Pancreas (tissue), 10 donors: ENCODE measurements around the gene ARID5B. TPM values are rescaled to one million over a fixed set of nuclear protein-coding genes. Genes with fewer than 3 reads are reported as not detected.
A peak's percentile ranks its signal among the peaks of the same experiment; 100 is the strongest.

ENCODE experiments used
- ATAC-seq, 4 donors: fragments of 200-7000 bp; cut with Tn5 transposase; one replicate each; pipeline versions ENCODE4 v1.8.0 to v1.9.1; 2020; ENCODE audit warnings: mild to moderate bottlenecking in 4 of 4, moderate library complexity in 4 of 4
- DNase-seq, 6 donors: peaks; one replicate each; pipeline ENCODE4 v3.0.0-alpha.2; 2020
- FAIRE-seq: peaks from 2 replicates; lab custom pipeline; 2012; peaks lifted over from hg19 to GRCh38; lab: Jason Lieb, UNC
- H3K27ac ChIP-seq, 4 donors: fragments of 200-600 bp; sonication (generic); 1 replicate in 3 of 4; 2 replicates in 1 of 4; pipeline versions ENCODE4 v1.5.0 to v1.8.0; 2020
- H3K27me3 ChIP-seq, 4 donors: fragments of 200-600 bp; one replicate each; pipeline ENCODE4 v1.8.0; 2021
- H3K36me3 ChIP-seq, 3 donors: fragments of 200-600 bp; sonication (generic) in 1 of 3; one replicate each; pipeline versions ENCODE4 v1.5.0 to v1.8.0; 2020 to 2021
- H3K4me1 ChIP-seq, 3 donors: fragments of 200-600 bp; one replicate each; pipeline ENCODE4 v1.8.0; 2021
- H3K4me3 ChIP-seq, 4 donors: fragments of 200-600 bp; sonication (generic) in 2 of 4; one replicate each; pipeline versions ENCODE4 v1.5.0 to v1.8.0; 2020 to 2021
- H3K9me3 ChIP-seq, 4 donors: fragments of 200-600 bp; one replicate each; pipeline ENCODE4 v1.8.0; 2021
- WGBS, 2 donors: extraction: QIAGEN DNeasy Blood & Tissue Kit; methylation state at CpG; one replicate each; pipeline ENCODE4 v1.1.7; 2013; 5-methylcytosine and 5-hydroxymethylcytosine counted together
- intact Hi-C, 3 donors: fragments of 100-400 bp; cut with DNase I; formaldehyde crosslinking; loops; one replicate each; pipeline versions ENCODE4 v1.11.1 to v1.14.2; 2022
- polyA plus RNA-seq, 2 donors: library from polyadenylated mRNA; stranded (reverse); fragments of 200-250 nt; gene quantifications; one replicate each; pipeline ENCODE4 v1.2.3, GENCODE V29; 2013
- total RNA-seq, 6 donors: library from RNA; stranded (reverse); fragmentation: NEBNext Ultra II Directional in 4 of 6; extraction: Animal tissue kit (Norgen Biotek cat#: 25700) in 4 of 6; gene quantifications; one replicate each; pipeline versions ENCODE4 v1.2.1 to v1.2.4, GENCODE V29; 2021 to 2023
- TF ChIP-seq, protein P1 (sequence below), 4 donors: fragments of 200-600 bp; sonication (generic) in 3 of 4; IDR thresholded peaks; one replicate each; pipeline versions ENCODE4 v1.5.0 to v1.8.0; 2021; ENCODE audit warnings: antibody characterized with exemption in 4 of 4
- donor health status: healthy with polysubstance abuse.
- donor health status: DM: no; HTN: no; CAD: no; lungs with moderate emphysema.
- donor health status: DM: no; HTN: no; CAD: no.
- donor health status: control.
- donor health status: control.
- donor health status: Bipolar disorder and iron deficiency.
- donor health status: DM: yes; HTN: yes; CAD: no.
- donor health status: DM: no; HTN: no; CAD: no.
- donor health status: DM: no; HTN: no; CAD: no.
- donor health status: DM: yes; HTN: yes; CAD: no.

Gene ARID5B
- total and polyA plus RNA-seq, 8 donors, result 2.6 to 13.0 (median 5.0) TPM

GRCh38 chr10:62067560-62067959, 166.1 kb downstream of the ARID5B start:
- 91 to 92% methylated on average over 1 of the region's 1 CpG for WGBS, 2 donors
- no peak for FAIRE-seq

DNA sequence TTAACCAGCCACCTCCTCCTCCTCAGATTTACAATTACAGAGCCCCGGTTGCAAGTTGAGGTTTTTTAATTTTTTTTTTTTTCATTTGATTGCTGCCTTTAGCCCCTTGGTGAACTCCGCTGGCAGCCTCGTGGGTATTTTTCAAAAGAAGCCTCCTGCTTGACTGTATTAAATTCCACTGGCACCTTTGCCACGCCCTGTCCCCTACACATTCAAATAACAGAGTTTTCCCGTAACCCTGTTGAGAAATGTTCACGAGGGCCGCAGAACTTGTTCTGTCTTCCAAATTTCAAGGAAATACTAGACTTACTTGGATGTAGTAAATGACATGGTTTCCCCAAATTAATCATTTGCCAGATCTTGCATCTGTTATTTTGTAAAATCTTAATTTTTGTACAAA, 167.0 kb downstream of the ARID5B start:
- no peak for FAIRE-seq

More at GRCh38 chr10:62067560-62067959, 166.1 kb downstream of the ARID5B start:
- Histone ChIP-seq H3K4me1 (no peaks in the 10 kb centered on the region), H3K27ac (no peak overlapping the region), H3K4me3 (no peak overlapping the region), H3K9me3 (no peaks in the 10 kb centered on the region), H3K27me3 (no peaks in the 10 kb centered on the region), H3K36me3 (peaks cover 0 to 4% (median 0%) of the 10 kb centered on the region in 3 donors)
- intact Hi-C loops, result no loop called here
- ATAC-seq (no peak), DNase-seq (no peak)
- TF ChIP-seq, protein P1, sequence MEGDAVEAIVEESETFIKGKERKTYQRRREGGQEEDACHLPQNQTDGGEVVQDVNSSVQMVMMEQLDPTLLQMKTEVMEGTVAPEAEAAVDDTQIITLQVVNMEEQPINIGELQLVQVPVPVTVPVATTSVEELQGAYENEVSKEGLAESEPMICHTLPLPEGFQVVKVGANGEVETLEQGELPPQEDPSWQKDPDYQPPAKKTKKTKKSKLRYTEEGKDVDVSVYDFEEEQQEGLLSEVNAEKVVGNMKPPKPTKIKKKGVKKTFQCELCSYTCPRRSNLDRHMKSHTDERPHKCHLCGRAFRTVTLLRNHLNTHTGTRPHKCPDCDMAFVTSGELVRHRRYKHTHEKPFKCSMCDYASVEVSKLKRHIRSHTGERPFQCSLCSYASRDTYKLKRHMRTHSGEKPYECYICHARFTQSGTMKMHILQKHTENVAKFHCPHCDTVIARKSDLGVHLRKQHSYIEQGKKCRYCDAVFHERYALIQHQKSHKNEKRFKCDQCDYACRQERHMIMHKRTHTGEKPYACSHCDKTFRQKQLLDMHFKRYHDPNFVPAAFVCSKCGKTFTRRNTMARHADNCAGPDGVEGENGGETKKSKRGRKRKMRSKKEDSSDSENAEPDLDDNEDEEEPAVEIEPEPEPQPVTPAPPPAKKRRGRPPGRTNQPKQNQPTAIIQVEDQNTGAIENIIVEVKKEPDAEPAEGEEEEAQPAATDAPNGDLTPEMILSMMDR (IDR thresholded peaks at IDR 0.05), result no peak

GRCh38 chr10:62069452-62070178, 168.1 kb downstream of the ARID5B start:
- WGBS, 2 donors, result 94 to 97% methylated on average over 8 of the region's 8 CpGs
- H3K27ac ChIP-seq, result no peak overlapping the region
- H3K4me3 ChIP-seq, result no peak overlapping the region
- FAIRE-seq, result no peak
- no peak for DNase-seq
- peaks cover 0 to 4% (median 4%) of the 10 kb centered on the region in 3 donors for H3K36me3 ChIP-seq
- H3K9me3 ChIP-seq, result no peaks in the 10 kb centered on the region
- intact Hi-C loops, result no loop called here
- ATAC-seq, result peak in 1 of 4 donors; percentile 20
- TF ChIP-seq, protein P1 (IDR thresholded peaks at IDR 0.05), result no peak
- no peaks in the 10 kb centered on the region for H3K4me1 ChIP-seq
- no peaks in the 10 kb centered on the region for H3K27me3 ChIP-seq

More for the DNA sequence above, 167.0 kb downstream of the ARID5B start:
- DNase-seq (no peak), ATAC-seq (no peak)
- no peak overlapping the region for H3K27ac ChIP-seq
- H3K4me1 ChIP-seq, result no peaks in the 10 kb centered on the region
- no peaks in the 10 kb centered on the region for H3K9me3 ChIP-seq
- intact Hi-C loops, result no loop called here
- no peaks in the 10 kb centered on the region for H3K27me3 ChIP-seq
- WGBS, 2 donors, result 86 to 87% methylated on average over 7 of the region's 7 CpGs
- TF ChIP-seq, protein P1 (IDR thresholded peaks at IDR 0.05), result no peak
- H3K36me3 ChIP-seq, result peaks cover 0 to 4% (median 4%) of the 10 kb centered on the region in 3 donors
- H3K4me3 ChIP-seq, result no peak overlapping the region

DNA sequence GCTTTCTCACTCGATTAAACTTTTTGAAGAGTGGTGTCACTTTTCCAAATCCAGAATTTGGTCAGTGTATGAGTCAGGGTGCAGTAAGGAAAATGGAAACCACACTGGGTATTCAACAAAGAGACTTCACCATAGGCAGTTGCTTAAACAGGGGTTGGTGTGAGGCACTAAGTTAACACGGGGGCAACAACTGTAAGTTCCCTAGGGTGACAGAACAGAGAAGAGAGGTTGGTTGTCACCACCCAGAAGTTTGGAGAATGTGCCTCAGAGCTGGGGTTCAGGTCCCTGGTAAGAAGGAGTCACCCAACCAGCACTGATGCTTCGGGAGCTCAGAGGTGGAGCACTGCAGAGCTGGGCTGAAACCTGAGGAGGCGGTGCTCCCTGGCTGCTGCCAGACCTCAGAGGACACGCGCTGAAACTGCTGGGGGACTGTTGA, 170.4 kb downstream of the ARID5B start:
- DNase-seq (no peak), FAIRE-seq (no peak), ATAC-seq (no peak)
- intact Hi-C loops, result no loop called here
- Histone ChIP-seq H3K36me3 (peaks cover 0 to 4% (median 4%) of the 10 kb centered on the region in 3 donors), H3K4me3 (no peak overlapping the region), H3K27me3 (no peaks in the 10 kb centered on the region), H3K4me1 (peaks cover 0 to 5% (median 3%) of the 10 kb centered on the region in 3 donors), H3K27ac (no peak overlapping the region), H3K9me3 (no peaks in the 10 kb centered on the region)
- WGBS, 2 donors, result 78 to 92% methylated on average over 6 of the region's 6 CpGs
- TF ChIP-seq, protein P1 (IDR thresholded peaks at IDR 0.05), result no peak

GRCh38 chr10:62072901-62073300, 171.4 kb downstream of the ARID5B start:
- Histone ChIP-seq H3K9me3 (no peaks in the 10 kb centered on the region), H3K27me3 (no peaks in the 10 kb centered on the region), H3K36me3 (peaks cover 0 to 4% (median 4%) of the 10 kb centered on the region in 3 donors), H3K27ac (no peak overlapping the region), H3K4me1 (peaks cover 0 to 8% (median 6%) of the 10 kb centered on the region in 3 donors), H3K4me3 (no peak overlapping the region)
- no peak for FAIRE-seq
- intact Hi-C loops, result no loop called here
- ATAC-seq, result no peak
- WGBS, 2 donors, result 96 to 98% methylated on average over 2 of the region's 2 CpGs
- DNase-seq, result no peak
- TF ChIP-seq, protein P1 (IDR thresholded peaks at IDR 0.05), result no peak
